Measurements from ENCODE around the gene RAET1E. TPM values are rescaled to one million over a fixed set of nuclear protein-coding genes. Genes with fewer than 3 reads are reported as not detected.
A peak's percentile ranks its signal among the peaks of the same experiment; 100 is the strongest.

Gene RAET1E
- total and polyA plus RNA-seq, 9 of the 15 experiments (the other 6 are each of a cell fraction or from before 2014, with no cell fraction given): not detected

DNA sequence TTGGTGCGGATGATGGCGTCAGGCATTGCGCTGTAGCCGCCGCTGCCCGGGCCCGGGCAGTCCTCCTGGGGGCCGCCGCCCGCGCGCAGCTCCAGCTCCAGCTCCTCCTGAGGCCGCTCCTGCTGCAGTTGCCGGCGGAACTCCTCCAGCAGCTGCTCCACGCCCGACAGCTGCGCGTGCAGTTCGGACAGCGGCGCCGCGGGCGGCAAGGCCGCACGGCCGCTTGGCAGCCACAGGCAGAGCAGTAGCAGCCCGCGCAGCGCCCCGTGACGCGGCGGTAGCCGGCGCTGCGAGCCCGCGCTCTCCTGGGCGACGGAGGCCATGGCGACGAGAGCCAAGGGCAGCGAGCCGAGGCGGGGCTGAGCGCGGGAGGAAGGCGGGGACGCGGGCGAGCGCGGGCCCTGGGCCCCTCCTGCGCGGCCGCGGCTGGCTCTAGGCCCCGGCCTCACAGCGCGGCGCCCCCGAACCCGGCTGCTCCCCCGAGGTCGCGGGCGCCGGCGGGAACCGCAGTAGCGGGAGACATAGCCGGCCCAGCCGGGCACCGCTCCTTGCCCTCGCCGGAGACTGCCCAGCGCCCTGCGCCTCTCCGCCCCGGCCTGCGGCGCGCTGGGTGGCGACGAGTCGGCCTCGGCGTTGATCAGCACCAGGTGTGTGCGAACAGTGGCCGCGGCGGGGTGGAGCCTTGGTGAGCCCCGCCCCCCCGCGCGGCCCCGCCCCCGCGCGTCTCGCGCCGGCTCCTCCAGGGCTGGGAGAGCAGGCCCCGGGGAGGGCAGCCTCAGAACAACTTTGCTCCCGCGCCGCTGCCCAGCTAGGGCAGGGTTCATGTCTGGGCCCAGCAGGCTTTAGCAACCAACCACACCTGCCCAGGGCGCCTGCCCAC is 34.0 kb downstream of the RAET1E start, which contains the start of gene LRP11 (continued):
- TF ChIP-seq ZNF75A (CRISPR knock-in tag; IDR thresholded peaks at IDR 0.05): no peak
- no peak for TF ChIP-seq ZBTB12 (CRISPR knock-in tag; IDR thresholded peaks at IDR 0.05)
- no peak for TF ChIP-seq ETV5 (CRISPR knock-in tag; IDR thresholded peaks at IDR 0.05; ENCODE audit: low read depth)
- 0 out of 2 replicates have a peak, but pooled peaks have one; percentile 69 for TF ChIP-seq HDAC6 (IDR thresholded peaks at IDR 0.05; ENCODE audit: low read depth, low read length)
- no peak for TF ChIP-seq ZNF124 (CRISPR knock-in tag; IDR thresholded peaks at IDR 0.05)
- 0 out of 2 replicates have a peak, but pooled peaks have one; percentile 77 for TF ChIP-seq ZNF695 (CRISPR knock-in tag; IDR thresholded peaks at IDR 0.05)
- TF ChIP-seq CBX3 (IDR thresholded peaks at IDR 0.05; ENCODE audit: borderline replicate concordance in 1 of 2, low read length in 2 of 2): no peak
- no peak for TF ChIP-seq CHCHD3 (CRISPR knock-in tag; IDR thresholded peaks at IDR 0.05)
- no peak for TF ChIP-seq ZNF668 (CRISPR knock-in tag; IDR thresholded peaks at IDR 0.05)
- 0 out of 2 replicates have a peak, but pooled peaks have one; percentile 39 for TF ChIP-seq NCOA6 (IDR thresholded peaks at IDR 0.05)
- no peak for TF ChIP-seq ZNF444 (CRISPR knock-in tag; IDR thresholded peaks at IDR 0.05)
- no peak for TF ChIP-seq MYBL2 (IDR thresholded peaks at IDR 0.05; ENCODE audit: low read depth)
- no peak for TF ChIP-seq MYBL2 (CRISPR knock-in tag; IDR thresholded peaks at IDR 0.05; ENCODE audit: borderline replicate concordance)
- TF ChIP-seq NR2C1 (IDR thresholded peaks at IDR 0.05): no peak
- no peak for TF ChIP-seq NR2C1 (tag; IDR thresholded peaks at IDR 0.05)
- TF ChIP-seq ZNF12 (CRISPR knock-in tag; IDR thresholded peaks at IDR 0.05): no peak
- no peak for TF ChIP-seq SMAD2 (IDR thresholded peaks at IDR 0.05; ENCODE audit: low read depth, low read length)
- TF ChIP-seq, protein P1, sequence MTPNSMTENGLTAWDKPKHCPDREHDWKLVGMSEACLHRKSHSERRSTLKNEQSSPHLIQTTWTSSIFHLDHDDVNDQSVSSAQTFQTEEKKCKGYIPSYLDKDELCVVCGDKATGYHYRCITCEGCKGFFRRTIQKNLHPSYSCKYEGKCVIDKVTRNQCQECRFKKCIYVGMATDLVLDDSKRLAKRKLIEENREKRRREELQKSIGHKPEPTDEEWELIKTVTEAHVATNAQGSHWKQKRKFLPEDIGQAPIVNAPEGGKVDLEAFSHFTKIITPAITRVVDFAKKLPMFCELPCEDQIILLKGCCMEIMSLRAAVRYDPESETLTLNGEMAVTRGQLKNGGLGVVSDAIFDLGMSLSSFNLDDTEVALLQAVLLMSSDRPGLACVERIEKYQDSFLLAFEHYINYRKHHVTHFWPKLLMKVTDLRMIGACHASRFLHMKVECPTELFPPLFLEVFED (CRISPR knock-in tag; conservative IDR thresholded peaks at IDR 0.05): no peak
- TF ChIP-seq NRF1 (conservative IDR thresholded peaks at IDR 0.05 in 1 of 2, IDR thresholded peaks at IDR 0.05 in 1 of 2): peak; percentile 67 to 78
- TF ChIP-seq, protein P2, sequence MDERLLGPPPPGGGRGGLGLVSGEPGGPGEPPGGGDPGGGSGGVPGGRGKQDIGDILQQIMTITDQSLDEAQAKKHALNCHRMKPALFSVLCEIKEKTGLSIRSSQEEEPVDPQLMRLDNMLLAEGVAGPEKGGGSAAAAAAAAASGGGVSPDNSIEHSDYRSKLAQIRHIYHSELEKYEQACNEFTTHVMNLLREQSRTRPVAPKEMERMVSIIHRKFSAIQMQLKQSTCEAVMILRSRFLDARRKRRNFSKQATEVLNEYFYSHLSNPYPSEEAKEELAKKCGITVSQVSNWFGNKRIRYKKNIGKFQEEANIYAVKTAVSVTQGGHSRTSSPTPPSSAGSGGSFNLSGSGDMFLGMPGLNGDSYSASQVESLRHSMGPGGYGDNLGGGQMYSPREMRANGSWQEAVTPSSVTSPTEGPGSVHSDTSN (CRISPR knock-in tag; IDR thresholded peaks at IDR 0.05; ENCODE audit: low read depth): no peak
- TF ChIP-seq, protein P2 (tag; conservative IDR thresholded peaks at IDR 0.05; ENCODE audit: low read depth): no peak
- TF ChIP-seq NELFE (IDR thresholded peaks at IDR 0.05; ENCODE audit: insufficient read depth, insufficient read length): no peak
- no peak for TF ChIP-seq NCOA4 (IDR thresholded peaks at IDR 0.05; ENCODE audit: partially characterized antibody)
- TF ChIP-seq SIN3B (IDR thresholded peaks at IDR 0.05; ENCODE audit: low read depth): peak; percentile 77
- TF ChIP-seq PRPF4 (IDR thresholded peaks at IDR 0.05; ENCODE audit: insufficient read depth, low read depth, low read length, poor library complexity, severe bottlenecking): no peak

All from K562 (cell line).